Measurements from ENCODE around the gene MRAS. TPM values are rescaled to one million over a fixed set of nuclear protein-coding genes. Genes with fewer than 3 reads are reported as not detected.
"Not testable (repeated sequence)": the region's sequence is repeated elsewhere in the genome, so short reads cannot be mapped to it uniquely, and the experiment has no call there.

MRAS gene
- total RNA-seq, 2 donors from 2014 or later = 1.5 TPM; not detected in 1

- not testable (repeated sequence) for H3K27ac Mint-ChIP-seq; H3K9me3 Mint-ChIP-seq; ATAC-seq; H3K36me3 Mint-ChIP-seq; DNase-seq (ENCODE audit: low spot score in 2 of 2)
Observed at GRCh38 chr3:138416236-138416635, 67.9 kb downstream of the MRAS start.

- H3K36me3 Mint-ChIP-seq = no peaks in the 10 kb centered on the region
- no peaks in the 10 kb centered on the region for H3K9me3 Mint-ChIP-seq
- no peak overlapping the region for H3K27ac Mint-ChIP-seq
- peak; percentile 81 to 83 for ATAC-seq
- DNase-seq (ENCODE audit: low spot score in 2 of 2) = peak in 1 of 2 donors; percentile 73
Observed at GRCh38 chr3:138417559-138417982, 69.2 kb downstream of the MRAS start.

GRCh38 chr3:138418601-138419206 lies 70.3 kb downstream of the MRAS start:
- DNase-seq (ENCODE audit: low spot score in 2 of 2) (no peak), ATAC-seq (no peak)
- Mint-ChIP-seq H3K9me3 (no peaks in the 10 kb centered on the region), H3K27ac (no peak overlapping the region), H3K36me3 (no peaks in the 10 kb centered on the region)

GRCh38 chr3:138423316-138423715 lies 74.9 kb downstream of the MRAS start:
- DNase-seq (ENCODE audit: low spot score in 2 of 2) (no peak), ATAC-seq (no peak)
- H3K9me3 Mint-ChIP-seq = no peaks in the 10 kb centered on the region
- H3K36me3 Mint-ChIP-seq = no peaks in the 10 kb centered on the region
- no peak overlapping the region for H3K27ac Mint-ChIP-seq

- no peak for ATAC-seq
- Mint-ChIP-seq H3K36me3 (no peaks in the 10 kb centered on the region), H3K27ac (no peak overlapping the region), H3K9me3 (no peaks in the 10 kb centered on the region)
- no peak for DNase-seq (ENCODE audit: low spot score in 2 of 2)
Observed at GRCh38 chr3:138424323-138424722, 75.9 kb downstream of the MRAS start.

- Mint-ChIP-seq H3K27ac (no peak overlapping the region), H3K9me3 (no peaks in the 10 kb centered on the region), H3K36me3 (no peaks in the 10 kb centered on the region)
- ATAC-seq = no peak
- no peak for DNase-seq (ENCODE audit: low spot score in 2 of 2)
Observed at GRCh38 chr3:138426211-138426610, 77.8 kb downstream of the MRAS start.

GRCh38 chr3:138426754-138427153 lies 78.4 kb downstream of the MRAS start:
- H3K27ac Mint-ChIP-seq; H3K36me3 Mint-ChIP-seq; DNase-seq (ENCODE audit: low spot score in 2 of 2); ATAC-seq; H3K9me3 Mint-ChIP-seq: not testable (repeated sequence)

GRCh38 chr3:138429665-138430064 lies 81.3 kb downstream of the MRAS start:
- DNase-seq (ENCODE audit: low spot score in 2 of 2) = no peak
- Mint-ChIP-seq H3K36me3 (no peaks in the 10 kb centered on the region), H3K27ac (no peak overlapping the region), H3K9me3 (no peaks in the 10 kb centered on the region)
- no peak for ATAC-seq

GRCh38 chr3:138432576-138433240 lies 84.3 kb downstream of the MRAS start:
- no peak overlapping the region for H3K27ac Mint-ChIP-seq
- H3K36me3 Mint-ChIP-seq = no peaks in the 10 kb centered on the region
- no peak for ATAC-seq
- H3K9me3 Mint-ChIP-seq = no peaks in the 10 kb centered on the region
- no peak for DNase-seq (ENCODE audit: low spot score in 2 of 2)

- H3K36me3 Mint-ChIP-seq = no peaks in the 10 kb centered on the region
- H3K27ac Mint-ChIP-seq = no peak overlapping the region
- ATAC-seq (peak in 1 of 2 donors; percentile 32), DNase-seq (ENCODE audit: low spot score in 2 of 2) (no peak)
- no peaks in the 10 kb centered on the region for H3K9me3 Mint-ChIP-seq
Observed at GRCh38 chr3:138433892-138434275, 85.5 kb downstream of the MRAS start.

GRCh38 chr3:138434276-138434874 lies 86.0 kb downstream of the MRAS start, which contains the start of gene ESYT3:
Gene ESYT3, plus strand, starts transcription at chr3:138434616. Its CDS starts 183 bp downstream, at chr3:138434799.
- no peaks in the 10 kb centered on the region for H3K9me3 Mint-ChIP-seq
- DNase-seq (ENCODE audit: low spot score in 2 of 2) (peak in 1 of 2 donors; percentile 67), ATAC-seq (peak; percentile 85 to 93)
- H3K36me3 Mint-ChIP-seq = no peaks in the 10 kb centered on the region
- H3K27ac Mint-ChIP-seq = no peak within 1 kb of the TSS

GRCh38 chr3:138434875-138435772 lies 86.7 kb downstream of the MRAS start:
- ATAC-seq (peak; percentile 1 to 4), DNase-seq (ENCODE audit: low spot score in 2 of 2) (no peak)
- no peaks in the 10 kb centered on the region for H3K36me3 Mint-ChIP-seq
- no peaks in the 10 kb centered on the region for H3K9me3 Mint-ChIP-seq
- no peak overlapping the region for H3K27ac Mint-ChIP-seq

- ATAC-seq (no peak), DNase-seq (ENCODE audit: low spot score in 2 of 2) (no peak)
- Mint-ChIP-seq H3K36me3 (no peaks in the 10 kb centered on the region), H3K9me3 (no peaks in the 10 kb centered on the region), H3K27ac (no peak overlapping the region)
Observed at GRCh38 chr3:138435840-138436239, 87.5 kb downstream of the MRAS start.

GRCh38 chr3:138437281-138437680 lies 88.9 kb downstream of the MRAS start:
- Mint-ChIP-seq H3K9me3 (no peaks in the 10 kb centered on the region), H3K36me3 (no peaks in the 10 kb centered on the region), H3K27ac (no peak overlapping the region)
- ATAC-seq (no peak), DNase-seq (ENCODE audit: low spot score in 2 of 2) (no peak)

GRCh38 chr3:138438896-138439295 lies 90.5 kb downstream of the MRAS start:
- H3K9me3 Mint-ChIP-seq = no peaks in the 10 kb centered on the region
- no peak overlapping the region for H3K27ac Mint-ChIP-seq
- ATAC-seq (no peak), DNase-seq (ENCODE audit: low spot score in 2 of 2) (no peak)
- H3K36me3 Mint-ChIP-seq = no peaks in the 10 kb centered on the region

GRCh38 chr3:138439646-138440045 lies 91.3 kb downstream of the MRAS start:
- ATAC-seq = no peak
- no peaks in the 10 kb centered on the region for H3K36me3 Mint-ChIP-seq
- H3K9me3 Mint-ChIP-seq = no peaks in the 10 kb centered on the region
- no peak overlapping the region for H3K27ac Mint-ChIP-seq
- no peak for DNase-seq (ENCODE audit: low spot score in 2 of 2)

GRCh38 chr3:138440121-138440521 lies 91.7 kb downstream of the MRAS start:
- DNase-seq (ENCODE audit: low spot score in 2 of 2) (no peak), ATAC-seq (no peak)
- Mint-ChIP-seq H3K9me3 (no peaks in the 10 kb centered on the region), H3K27ac (no peak overlapping the region), H3K36me3 (no peaks in the 10 kb centered on the region)

Measured in activated naive CD4-positive, alpha-beta T cell treated with anti-CD3 and anti-CD28 coated beads, Interleukin-2, amount 50 U/mL, for 72 hours (primary cell).